OCI-LY7 (cell line): ENCODE data around the gene XPNPEP2. TPM values are rescaled to one million over a fixed set of nuclear protein-coding genes. Genes with fewer than 3 reads are reported as not detected.
A peak's percentile ranks its signal among the peaks of the same experiment; 100 is the strongest.

ENCODE experiments used
- BruUV-seq: library from RNA; stranded (reverse); fragments of 400-500 nt; replicated peaks from 2 replicates; lab custom pipeline; 2021; lab: Mats Ljungman, UMichigan
- CTCF ChIA-PET: fragments of 300-600 bp; sonication (Branson Sonifier 250); formaldehyde crosslinking; loops from one replicate; lab custom pipeline; 2022; ENCODE audit warnings: antibody characterized with exemption; ENCODE audit not compliant: unreplicated experiment; lab: Charles Lee
- POLR2A ChIA-PET: fragments of 300-600 bp; sonication (Branson Sonifier 250); formaldehyde crosslinking; loops from one replicate; lab custom pipeline; 2022; ENCODE audit warnings: antibody characterized with exemption; lab: Charles Lee
- DNase-seq: peaks from one replicate; pipeline ENCODE4 v3.0.0-alpha.2; 2015; ENCODE audit warnings: low spot score
- H2AFZ ChIP-seq: fragments of 200-600 bp; sonication (generic), shearing (Covaris generic); 2 replicates; pipeline ENCODE4 v1.6.1; 2014; ENCODE audit warnings: mild to moderate bottlenecking, antibody characterized with exemption, low read length, moderate library complexity
- H3K27ac ChIP-seq: fragments of 200-600 bp; sonication (generic); 2 replicates; pipeline ENCODE4 v1.5.1; 2014; ENCODE audit warnings: mixed run types, low read depth, mild to moderate bottlenecking, moderate library complexity, low read length, inconsistent platforms; ENCODE audit not compliant: poor library complexity, severe bottlenecking
- H3K36me3 ChIP-seq: fragments of 200-600 bp; sonication (generic); 2 replicates; pipeline ENCODE4 v1.6.1; 2014; ENCODE audit warnings: mild to moderate bottlenecking, antibody characterized with exemption, low read length, moderate library complexity, mixed read lengths; ENCODE audit not compliant: insufficient read depth
- H3K4me1 ChIP-seq: fragments of 200-600 bp; sonication (generic); 2 replicates; pipeline ENCODE4 v1.5.1; 2014; ENCODE audit warnings: mild to moderate bottlenecking, low read length; ENCODE audit not compliant: insufficient read depth, poor library complexity, severe bottlenecking
- H3K4me2 ChIP-seq: fragments of 200-600 bp; sonication (generic); 2 replicates; pipeline ENCODE4 v1.6.1; 2014; ENCODE audit warnings: mild to moderate bottlenecking, low read length
- H3K4me3 ChIP-seq: fragments of 200-600 bp; sonication (generic); 2 replicates; pipeline ENCODE4 v1.5.1; 2014; ENCODE audit warnings: mild to moderate bottlenecking, low read depth, low read length; ENCODE audit not compliant: poor library complexity, severe bottlenecking
- H3K79me2 ChIP-seq: fragments of 200-600 bp; sonication (generic); 2 replicates; pipeline ENCODE4 v1.6.1; 2016; ENCODE audit warnings: low read depth, mild to moderate bottlenecking, low read length, moderate library complexity, mixed read lengths; ENCODE audit not compliant: insufficient read depth
- H3K9me2 ChIP-seq: fragments of 200-600 bp; sonication (generic); 2 replicates; pipeline ENCODE4 v1.6.1; 2016; ENCODE audit warnings: mild to moderate bottlenecking, low read length, mixed read lengths; ENCODE audit not compliant: insufficient read depth
- H3K9me3 ChIP-seq: fragments of 200-600 bp; sonication (generic); 2 replicates; pipeline ENCODE4 v1.6.1; 2014; ENCODE audit warnings: mild to moderate bottlenecking, mixed run types, low read length, mixed read lengths
- H4K20me1 ChIP-seq: fragments of 200-600 bp; sonication (generic); 2 replicates; pipeline ENCODE4 v1.6.1; 2014; ENCODE audit warnings: mild to moderate bottlenecking, antibody characterized with exemption, low read length, moderate library complexity, mixed read lengths; ENCODE audit not compliant: insufficient read depth
- EZH2phosphoT487 ChIP-seq: fragments of 200-600 bp; sonication (generic); IDR thresholded peaks from 2 replicates; pipeline ENCODE4 v1.6.1; 2018; ENCODE audit warnings: low read depth, borderline replicate concordance, mild to moderate bottlenecking, mixed run types, antibody characterized with exemption, low read length, moderate library complexity, mixed read lengths
- intact Hi-C: fragments of 100-400 bp; cut with micrococcal nuclease; formaldehyde crosslinking; loops from one replicate; pipeline ENCODE4 v1.10.0; 2022; ENCODE audit not compliant: unreplicated experiment
- total RNA-seq, 2 experiments: library from RNA; depleted of rRNA in 1 of 2; stranded (reverse); fragments of >200 nt in 1 of 2; shearing (Covaris generic) in 1 of 2; gene quantifications; 2 replicates each; pipeline ENCODE4 v1.2.3, GENCODE V29; 2014 to 2022
- TF ChIP-seq, protein P1 (sequence below): fragments of 200-600 bp; sonication (generic); conservative IDR thresholded peaks from 2 replicates; pipeline ENCODE4 v1.5.1; 2014; ENCODE audit warnings: mild to moderate bottlenecking, antibody characterized with exemption, low read length, moderate library complexity, mixed read lengths

XPNPEP2 gene
- total RNA-seq, 2 experiments from 2014 or later, result not detected

GRCh38 chrX:129768186-129768585, 29.4 kb downstream of the XPNPEP2 start:
- H3K9me3 ChIP-seq, result 0 out of 2 replicates have a peak, but pooled peaks cover 4% of the 10 kb centered on the region
- peak overlapping the region; percentile 100 for H3K27ac ChIP-seq
- peak overlapping the region; percentile 70 for H3K4me2 ChIP-seq
- BruUV-seq, result no TSS peak
- H3K9me2 ChIP-seq, result no peaks in the 10 kb centered on the region
- ChIA-PET POLR2A (interaction anchor here (0.9 to 7.9 kb wide), 5 partner anchors 9 to 66 kb away, joined by 3 to 126 read pairs (median 29); partner anchors contain the start of gene SASH3), CTCF (no interaction called here)
- no peaks in the 10 kb centered on the region for H3K79me2 ChIP-seq
- H3K4me1 ChIP-seq, result peaks cover 84% of the 10 kb centered on the region
- H2AFZ ChIP-seq, result no peak overlapping the region
- H4K20me1 ChIP-seq, result no peaks in the 10 kb centered on the region
- no peak for DNase-seq
- no peak overlapping the region for H3K4me3 ChIP-seq
- intact Hi-C loops, result no loop called here
- H3K36me3 ChIP-seq, result no peaks in the 10 kb centered on the region
- TF ChIP-seq, protein P1, sequence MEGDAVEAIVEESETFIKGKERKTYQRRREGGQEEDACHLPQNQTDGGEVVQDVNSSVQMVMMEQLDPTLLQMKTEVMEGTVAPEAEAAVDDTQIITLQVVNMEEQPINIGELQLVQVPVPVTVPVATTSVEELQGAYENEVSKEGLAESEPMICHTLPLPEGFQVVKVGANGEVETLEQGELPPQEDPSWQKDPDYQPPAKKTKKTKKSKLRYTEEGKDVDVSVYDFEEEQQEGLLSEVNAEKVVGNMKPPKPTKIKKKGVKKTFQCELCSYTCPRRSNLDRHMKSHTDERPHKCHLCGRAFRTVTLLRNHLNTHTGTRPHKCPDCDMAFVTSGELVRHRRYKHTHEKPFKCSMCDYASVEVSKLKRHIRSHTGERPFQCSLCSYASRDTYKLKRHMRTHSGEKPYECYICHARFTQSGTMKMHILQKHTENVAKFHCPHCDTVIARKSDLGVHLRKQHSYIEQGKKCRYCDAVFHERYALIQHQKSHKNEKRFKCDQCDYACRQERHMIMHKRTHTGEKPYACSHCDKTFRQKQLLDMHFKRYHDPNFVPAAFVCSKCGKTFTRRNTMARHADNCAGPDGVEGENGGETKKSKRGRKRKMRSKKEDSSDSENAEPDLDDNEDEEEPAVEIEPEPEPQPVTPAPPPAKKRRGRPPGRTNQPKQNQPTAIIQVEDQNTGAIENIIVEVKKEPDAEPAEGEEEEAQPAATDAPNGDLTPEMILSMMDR, result no peak
- no peak for TF ChIP-seq EZH2phosphoT487

DNA sequence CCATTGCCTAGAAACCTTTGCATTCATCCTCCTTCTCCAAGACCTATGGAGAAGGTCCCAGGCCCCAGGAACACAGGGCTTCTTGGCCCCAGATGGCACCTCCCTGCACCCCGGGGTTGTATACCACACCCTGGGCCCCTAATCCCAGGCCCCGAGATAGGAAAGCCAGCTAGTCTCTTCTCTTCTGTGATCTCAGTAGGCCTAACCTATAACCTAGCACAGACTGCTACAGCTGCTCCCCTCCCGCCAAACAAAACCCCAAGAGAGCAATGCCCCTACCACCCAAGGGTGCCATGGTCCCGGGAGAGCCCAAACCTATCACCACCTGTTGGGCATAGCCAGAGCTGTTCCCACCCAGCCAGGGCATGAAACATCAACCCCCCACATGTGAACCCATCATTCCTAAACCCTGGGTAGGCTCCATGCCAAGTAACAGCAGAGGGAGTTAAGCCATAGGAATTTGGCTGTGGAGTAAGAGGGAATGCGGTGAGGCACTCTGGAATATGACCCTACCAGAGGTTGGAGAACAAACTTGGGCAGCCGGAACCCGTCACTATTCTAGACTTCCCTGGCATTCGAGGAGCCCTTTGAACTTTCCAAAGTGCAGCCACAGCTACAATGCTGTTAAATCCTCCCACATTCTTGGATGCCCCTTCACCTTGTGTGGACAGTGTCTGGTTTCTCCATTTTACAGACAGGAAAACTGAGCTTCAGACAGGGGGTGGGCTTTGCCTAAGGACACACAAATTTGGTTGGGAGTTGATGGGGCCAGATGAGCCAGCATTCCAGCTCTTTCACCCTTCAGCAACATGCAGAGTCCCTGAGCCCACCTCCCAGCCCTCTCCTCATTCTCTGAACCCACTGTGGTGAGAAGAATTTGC, 30.0 kb downstream of the XPNPEP2 start:
- Histone ChIP-seq H2AFZ (no peak overlapping the region), H3K4me3 (peak overlapping the region; percentile 42), H3K79me2 (no peaks in the 10 kb centered on the region), H3K9me3 (0 out of 2 replicates have a peak, but pooled peaks cover 4% of the 10 kb centered on the region), H3K27ac (peak overlapping the region; percentile 100), H3K9me2 (no peaks in the 10 kb centered on the region), H3K4me2 (peak overlapping the region; percentile 70), H3K36me3 (no peaks in the 10 kb centered on the region), H4K20me1 (no peaks in the 10 kb centered on the region), H3K4me1 (peaks cover 84% of the 10 kb centered on the region)
- ChIA-PET POLR2A (interaction anchor here (0.7 to 7.9 kb wide), 6 partner anchors 9 to 85 kb away, joined by 3 to 126 read pairs (median 17); partner anchors contain the start of gene SASH3), CTCF (interaction anchor here (1.0 to 1.6 kb wide), 3 partner anchors 9 to 12 kb away, joined by 3 to 4 read pairs (median 3); no protein-coding TSS in a partner anchor)
- no peak for TF ChIP-seq EZH2phosphoT487
- TF ChIP-seq, protein P1, result no peak
- no peak for DNase-seq
- intact Hi-C loops, result loop anchor here (1.0 kb wide), 1 partner anchor 11 kb away; no protein-coding TSS in a partner anchor
- BruUV-seq, result TSS peak; percentile 97
